Measurements from ENCODE around the gene VSIG10L2. TPM values are rescaled to one million over a fixed set of nuclear protein-coding genes. Genes with fewer than 3 reads are reported as not detected.

The VSIG10L2 gene
- total and polyA plus RNA-seq, 7 donors: 0.68 TPM; not detected in 6

DNA sequence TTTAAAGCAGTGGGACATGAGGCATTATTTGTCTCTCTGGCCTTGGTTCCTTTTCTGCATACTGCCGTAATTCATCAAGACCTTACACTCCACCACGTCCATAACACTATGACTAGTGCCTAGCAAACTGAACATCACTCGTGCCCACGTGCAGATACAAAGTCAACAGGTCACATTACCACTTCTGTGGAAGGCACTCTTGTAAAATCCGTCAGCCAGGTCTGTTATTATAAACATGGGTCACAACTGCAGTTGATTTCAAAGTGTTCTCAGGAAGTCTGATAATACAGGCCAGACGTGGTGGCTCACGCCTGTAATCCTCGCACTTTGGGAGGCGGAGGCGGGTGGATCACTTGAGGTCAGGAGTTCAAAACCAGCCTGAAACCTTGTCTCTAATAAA lies 14.1 kb downstream of the VSIG10L2 start:
- Histone ChIP-seq H3K9me3 (peaks cover 0 to 1% (median 0%) of the 10 kb centered on the region in 4 donors), H3K36me3 (peaks cover 15 to 82% (median 31%) of the 10 kb centered on the region in 4 donors), H3K27ac (no peak overlapping the region), H3K27me3 (no peaks in the 10 kb centered on the region), H3K4me3 (no peak overlapping the region), H3K4me1 (no peaks in the 10 kb centered on the region)
- TF ChIP-seq POLR2A (IDR thresholded peaks at IDR 0.05) (no peak), EP300 (IDR thresholded peaks at IDR 0.05) (no peak)
- no peak for DNase-seq
- intact Hi-C loops (cut with DNase I): no loop called here
- WGBS, 2 donors: 83 to 84% methylated on average over 10 of the region's 10 CpGs

DNA sequence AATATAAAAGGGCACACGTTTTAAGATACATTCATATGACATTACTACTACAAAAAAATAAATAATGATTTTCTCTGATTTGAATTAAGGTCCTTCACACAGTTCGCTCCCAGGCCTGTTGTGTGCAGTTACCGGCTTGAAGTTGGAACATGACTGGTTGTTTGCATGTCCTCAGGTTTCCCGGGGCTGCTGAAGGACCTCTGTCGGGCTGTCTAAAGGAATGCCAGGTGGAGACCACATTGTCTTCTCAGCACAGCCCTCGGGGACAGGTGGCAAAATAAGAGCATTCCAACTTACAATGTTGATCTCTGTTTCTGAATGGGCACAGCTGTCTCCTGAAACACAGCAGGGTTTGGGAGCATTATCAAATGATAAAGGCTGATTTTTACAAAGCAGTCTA lies 14.9 kb downstream of the VSIG10L2 start:
- no peak for TF ChIP-seq POLR2A (IDR thresholded peaks at IDR 0.05)
- no peak for TF ChIP-seq POLR2AphosphoS5 (IDR thresholded peaks at IDR 0.05)
- no peak for TF ChIP-seq EP300 (IDR thresholded peaks at IDR 0.05)
- TF ChIP-seq, protein P1, sequence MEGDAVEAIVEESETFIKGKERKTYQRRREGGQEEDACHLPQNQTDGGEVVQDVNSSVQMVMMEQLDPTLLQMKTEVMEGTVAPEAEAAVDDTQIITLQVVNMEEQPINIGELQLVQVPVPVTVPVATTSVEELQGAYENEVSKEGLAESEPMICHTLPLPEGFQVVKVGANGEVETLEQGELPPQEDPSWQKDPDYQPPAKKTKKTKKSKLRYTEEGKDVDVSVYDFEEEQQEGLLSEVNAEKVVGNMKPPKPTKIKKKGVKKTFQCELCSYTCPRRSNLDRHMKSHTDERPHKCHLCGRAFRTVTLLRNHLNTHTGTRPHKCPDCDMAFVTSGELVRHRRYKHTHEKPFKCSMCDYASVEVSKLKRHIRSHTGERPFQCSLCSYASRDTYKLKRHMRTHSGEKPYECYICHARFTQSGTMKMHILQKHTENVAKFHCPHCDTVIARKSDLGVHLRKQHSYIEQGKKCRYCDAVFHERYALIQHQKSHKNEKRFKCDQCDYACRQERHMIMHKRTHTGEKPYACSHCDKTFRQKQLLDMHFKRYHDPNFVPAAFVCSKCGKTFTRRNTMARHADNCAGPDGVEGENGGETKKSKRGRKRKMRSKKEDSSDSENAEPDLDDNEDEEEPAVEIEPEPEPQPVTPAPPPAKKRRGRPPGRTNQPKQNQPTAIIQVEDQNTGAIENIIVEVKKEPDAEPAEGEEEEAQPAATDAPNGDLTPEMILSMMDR (IDR thresholded peaks at IDR 0.05): no peak
- peaks cover 15 to 89% (median 31%) of the 10 kb centered on the region in 4 donors for H3K36me3 ChIP-seq

DNA sequence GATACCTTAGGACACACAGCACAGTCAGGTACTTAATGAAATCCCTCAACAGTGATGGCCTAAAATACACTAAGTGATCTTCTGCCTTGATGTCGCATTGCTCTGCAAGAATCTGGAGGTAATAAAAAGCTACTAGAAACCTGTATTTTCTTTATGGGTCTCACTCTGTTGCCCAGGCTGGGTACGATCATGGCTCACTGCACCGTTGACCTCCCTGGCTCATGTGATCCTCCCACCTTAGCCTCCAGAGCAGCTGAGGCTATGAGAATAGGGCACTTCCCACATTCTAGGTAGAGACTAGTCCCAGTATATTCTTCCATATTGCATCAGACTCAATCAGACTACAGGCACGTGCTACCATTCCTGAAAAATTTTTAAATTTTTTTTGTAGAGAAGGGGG lies 21.7 kb downstream of the VSIG10L2 start:
- H3K4me3 ChIP-seq: no peak overlapping the region
- WGBS, 2 donors: 95% methylated on average over 4 of the region's 4 CpGs
- TF ChIP-seq, protein P1 (IDR thresholded peaks at IDR 0.05): no peak
- no peak for TF ChIP-seq POLR2A (IDR thresholded peaks at IDR 0.05)
- no peak for TF ChIP-seq POLR2AphosphoS5 (IDR thresholded peaks at IDR 0.05)
- TF ChIP-seq EP300 (IDR thresholded peaks at IDR 0.05): no peak

More for the DNA sequence above, 14.9 kb downstream of the VSIG10L2 start:
- peaks cover 0 to 1% (median 0%) of the 10 kb centered on the region in 4 donors for H3K9me3 ChIP-seq
- H3K27ac ChIP-seq: no peak overlapping the region
- no peak overlapping the region for H3K4me3 ChIP-seq
- no peaks in the 10 kb centered on the region for H3K4me1 ChIP-seq
- intact Hi-C loops (cut with DNase I): no loop called here
- WGBS, 2 donors: 89 to 93% methylated on average over 6 of the region's 6 CpGs
- no peak for DNase-seq
- no peaks in the 10 kb centered on the region for H3K27me3 ChIP-seq

DNA sequence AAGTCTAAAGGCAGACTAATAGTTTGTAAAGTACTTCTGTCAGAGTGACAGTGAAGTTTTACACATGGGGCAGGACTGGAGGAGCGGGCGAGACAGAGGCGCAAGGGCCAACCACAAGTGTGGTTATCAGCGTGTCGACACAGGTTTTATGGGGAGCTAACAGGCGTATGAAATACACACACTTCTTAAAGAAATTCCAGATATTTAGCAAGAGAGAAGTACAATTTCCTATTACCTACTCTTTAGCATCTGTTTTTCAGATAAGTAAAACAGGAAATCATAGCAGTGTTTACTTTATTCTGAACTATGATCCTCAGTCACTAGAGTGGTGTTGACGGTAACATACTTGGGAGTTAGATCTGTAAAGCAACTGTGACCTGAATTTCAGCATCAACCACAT lies 22.5 kb downstream of the VSIG10L2 start:
- no peaks in the 10 kb centered on the region for H3K27me3 ChIP-seq
- H3K36me3 ChIP-seq: peaks cover 0 to 39% (median 2%) of the 10 kb centered on the region in 4 donors
- H3K4me1 ChIP-seq: no peaks in the 10 kb centered on the region
- no peak overlapping the region for H3K27ac ChIP-seq
- no peaks in the 10 kb centered on the region for H3K9me3 ChIP-seq
- WGBS, 2 donors: 9 to 24% methylated on average over 7 of the region's 7 CpGs
- no peak overlapping the region for H3K4me3 ChIP-seq
- TF ChIP-seq EP300 (IDR thresholded peaks at IDR 0.05) (no peak), POLR2AphosphoS5 (IDR thresholded peaks at IDR 0.05) (no peak), POLR2A (IDR thresholded peaks at IDR 0.05) (no peak)
- TF ChIP-seq, protein P1 (IDR thresholded peaks at IDR 0.05): no peak
- intact Hi-C loops (cut with DNase I): loop anchor here (5.0 kb wide), 1 partner anchor 39 kb away; no protein-coding TSS in a partner anchor
- DNase-seq: no peak

More for the DNA sequence above, 21.7 kb downstream of the VSIG10L2 start:
- H3K9me3 ChIP-seq: peaks cover 0 to 1% (median 0%) of the 10 kb centered on the region in 4 donors
- H3K27me3 ChIP-seq: no peaks in the 10 kb centered on the region
- intact Hi-C loops (cut with DNase I): loop anchor here (5.0 kb wide), 1 partner anchor 40 kb away; no protein-coding TSS in a partner anchor
- peaks cover 0 to 45% (median 5%) of the 10 kb centered on the region in 4 donors for H3K36me3 ChIP-seq
- no peaks in the 10 kb centered on the region for H3K4me1 ChIP-seq
- no peak overlapping the region for H3K27ac ChIP-seq
- no peak for DNase-seq

DNA sequence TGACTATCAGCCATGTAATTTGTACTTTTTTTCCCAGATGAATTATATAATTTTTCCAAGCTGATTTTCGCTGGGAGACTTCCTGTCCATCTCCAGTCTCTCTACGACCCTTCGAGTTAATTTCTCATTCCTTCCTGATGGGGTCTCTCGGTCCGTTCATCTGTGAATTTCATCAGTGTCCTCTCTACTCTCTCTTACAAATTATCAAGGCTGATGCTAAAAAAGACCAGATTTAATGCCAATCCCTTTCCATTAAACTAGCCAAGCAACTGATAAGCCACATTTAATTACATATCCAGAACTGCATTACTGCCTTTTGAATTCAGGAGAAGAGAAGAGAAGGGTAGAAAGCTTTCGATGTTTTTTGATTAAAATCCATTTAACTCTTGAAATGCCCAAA lies 25.8 kb downstream of the VSIG10L2 start:
- Histone ChIP-seq H3K9me3 (no peaks in the 10 kb centered on the region), H3K4me3 (no peak overlapping the region), H3K27me3 (no peaks in the 10 kb centered on the region), H3K4me1 (no peaks in the 10 kb centered on the region), H3K36me3 (peaks cover 0 to 34% (median 2%) of the 10 kb centered on the region in 4 donors), H3K27ac (no peak overlapping the region)
- TF ChIP-seq POLR2AphosphoS5 (IDR thresholded peaks at IDR 0.05) (no peak), EP300 (IDR thresholded peaks at IDR 0.05) (no peak), POLR2A (IDR thresholded peaks at IDR 0.05) (no peak)
- TF ChIP-seq, protein P1 (IDR thresholded peaks at IDR 0.05): no peak
- intact Hi-C loops (cut with DNase I): no loop called here
- no peak for DNase-seq
- 80 to 84% methylated on average over 6 of the region's 6 CpGs for WGBS, 2 donors
